HL-60 (cell line): Measurements from ENCODE around the gene ANKZF1.

Experiments used
- DNase-seq, 2 experiments: peaks; one replicate each; pipeline ENCODE4 v3.0.0-alpha.2; 2010 to 2020; ENCODE audit warnings: low read depth in 1 of 2, low spot score in 1 of 2
- H3K27ac ChIP-seq: fragments of 250-450 bp; sonication (Bioruptor Pico); replicated peaks from 2 replicates; pipeline ENCODE4 v1.5.1; 2020; ENCODE audit warnings: mild to moderate bottlenecking, moderate library complexity
- H3K27me3 ChIP-seq: fragments of 250-450 bp; sonication (Bioruptor Pico); 2 replicates; pipeline ENCODE4 v1.5.1; 2021; ENCODE audit warnings: mild to moderate bottlenecking, moderate library complexity; ENCODE audit not compliant: insufficient read depth, poor library complexity, severe bottlenecking
- H3K4me3 ChIP-seq: replicated peaks from 2 replicates; pipeline ENCODE4 v1.5.1; 2011; ENCODE audit warnings: mild to moderate bottlenecking, control low read depth, low read length; ENCODE audit not compliant: insufficient read depth
- CTCF ChIP-seq: IDR thresholded peaks from one replicate; pipeline ENCODE4 v1.5.1; 2011; ENCODE audit warnings: low read length, control low read depth, inconsistent platforms; ENCODE audit not compliant: insufficient read depth
- GABPA ChIP-seq: IDR thresholded peaks from 2 replicates; pipeline ENCODE4 v1.6.1; 2012; ENCODE audit warnings: low read depth
- POLR2AphosphoS5 ChIP-seq: IDR thresholded peaks from 2 replicates; pipeline ENCODE4 v1.6.1; 2012; ENCODE audit warnings: low read depth
- SPI1 ChIP-seq: IDR thresholded peaks from 2 replicates; pipeline ENCODE4 v1.6.1; 2012; ENCODE audit warnings: low read depth, mild to moderate bottlenecking, borderline replicate concordance
- TF ChIP-seq, protein P1 (sequence below): IDR thresholded peaks from 2 replicates; pipeline ENCODE4 v1.6.1; 2012; ENCODE audit warnings: low read depth; ENCODE audit not compliant: insufficient replicate concordance

Gene ANKZF1

GRCh38 chr2:219245899-219246230 is 16.3 kb downstream of the ANKZF1 start:
- no peaks in the 10 kb centered on the region for H3K27me3 ChIP-seq
- peak overlapping the region; percentile 87 for H3K4me3 ChIP-seq
- H3K27ac ChIP-seq, result peak overlapping the region; percentile 85
- no peak for DNase-seq
- TF ChIP-seq CTCF (no peak), POLR2AphosphoS5 (no peak), SPI1 (no peak), GABPA (no peak)
- TF ChIP-seq, protein P1, sequence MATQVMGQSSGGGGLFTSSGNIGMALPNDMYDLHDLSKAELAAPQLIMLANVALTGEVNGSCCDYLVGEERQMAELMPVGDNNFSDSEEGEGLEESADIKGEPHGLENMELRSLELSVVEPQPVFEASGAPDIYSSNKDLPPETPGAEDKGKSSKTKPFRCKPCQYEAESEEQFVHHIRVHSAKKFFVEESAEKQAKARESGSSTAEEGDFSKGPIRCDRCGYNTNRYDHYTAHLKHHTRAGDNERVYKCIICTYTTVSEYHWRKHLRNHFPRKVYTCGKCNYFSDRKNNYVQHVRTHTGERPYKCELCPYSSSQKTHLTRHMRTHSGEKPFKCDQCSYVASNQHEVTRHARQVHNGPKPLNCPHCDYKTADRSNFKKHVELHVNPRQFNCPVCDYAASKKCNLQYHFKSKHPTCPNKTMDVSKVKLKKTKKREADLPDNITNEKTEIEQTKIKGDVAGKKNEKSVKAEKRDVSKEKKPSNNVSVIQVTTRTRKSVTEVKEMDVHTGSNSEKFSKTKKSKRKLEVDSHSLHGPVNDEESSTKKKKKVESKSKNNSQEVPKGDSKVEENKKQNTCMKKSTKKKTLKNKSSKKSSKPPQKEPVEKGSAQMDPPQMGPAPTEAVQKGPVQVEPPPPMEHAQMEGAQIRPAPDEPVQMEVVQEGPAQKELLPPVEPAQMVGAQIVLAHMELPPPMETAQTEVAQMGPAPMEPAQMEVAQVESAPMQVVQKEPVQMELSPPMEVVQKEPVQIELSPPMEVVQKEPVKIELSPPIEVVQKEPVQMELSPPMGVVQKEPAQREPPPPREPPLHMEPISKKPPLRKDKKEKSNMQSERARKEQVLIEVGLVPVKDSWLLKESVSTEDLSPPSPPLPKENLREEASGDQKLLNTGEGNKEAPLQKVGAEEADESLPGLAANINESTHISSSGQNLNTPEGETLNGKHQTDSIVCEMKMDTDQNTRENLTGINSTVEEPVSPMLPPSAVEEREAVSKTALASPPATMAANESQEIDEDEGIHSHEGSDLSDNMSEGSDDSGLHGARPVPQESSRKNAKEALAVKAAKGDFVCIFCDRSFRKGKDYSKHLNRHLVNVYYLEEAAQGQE, result no peak

GRCh38 chr2:219246559-219246958 is 17.0 kb downstream of the ANKZF1 start:
- H3K27ac ChIP-seq, result no peak overlapping the region
- no peak overlapping the region for H3K4me3 ChIP-seq
- TF ChIP-seq CTCF (no peak), SPI1 (no peak), POLR2AphosphoS5 (no peak), GABPA (no peak)
- TF ChIP-seq, protein P1, result no peak
- no peak for DNase-seq
- no peaks in the 10 kb centered on the region for H3K27me3 ChIP-seq

DNA sequence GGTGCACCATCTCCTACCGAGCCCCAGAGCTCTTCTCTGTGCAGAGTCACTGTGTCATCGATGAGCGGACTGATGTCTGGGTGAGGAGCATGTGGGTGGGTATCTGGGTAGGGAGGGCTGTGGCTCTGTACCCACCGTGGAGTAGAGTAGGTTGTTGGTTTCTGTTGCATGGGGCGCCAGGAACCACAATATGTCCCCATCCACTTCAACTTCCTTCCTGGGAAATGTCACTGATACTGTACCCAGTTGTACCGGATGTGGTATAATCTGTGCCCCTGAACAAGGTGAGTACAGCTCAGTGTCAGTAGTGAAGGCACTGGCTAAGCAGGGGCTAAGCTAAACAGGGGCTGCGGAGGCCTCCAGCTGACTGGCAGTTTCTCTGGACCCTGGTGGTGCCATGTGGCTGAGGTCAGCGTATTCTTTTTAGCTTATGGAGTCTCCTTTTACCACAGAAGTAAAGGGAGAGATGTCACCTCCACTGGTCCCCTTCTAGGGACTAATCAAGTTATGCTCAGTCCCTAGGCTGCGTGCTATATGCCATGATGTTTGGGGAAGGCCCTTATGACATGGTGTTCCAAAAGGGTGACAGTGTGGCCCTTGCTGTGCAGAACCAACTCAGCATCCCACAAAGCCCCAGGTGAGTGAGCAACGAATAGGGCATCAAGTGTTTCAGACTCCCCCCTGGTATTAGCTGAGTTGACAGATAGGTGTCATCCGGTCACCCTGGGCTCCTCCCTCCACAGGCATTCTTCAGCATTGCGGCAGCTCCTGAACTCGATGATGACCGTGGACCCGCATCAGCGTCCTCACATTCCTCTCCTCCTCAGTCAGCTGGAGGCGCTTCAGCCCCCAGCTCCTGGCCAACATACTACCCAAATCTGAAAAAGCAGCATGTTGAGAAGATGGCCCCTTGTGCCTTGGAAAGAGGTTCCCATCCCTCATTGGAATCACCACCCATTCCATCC is 18.4 kb downstream of the ANKZF1 start:
- Histone ChIP-seq H3K4me3 (no peak overlapping the region; the same call in 1 of the 2 replicates), H3K27me3 (no peaks in the 10 kb centered on the region), H3K27ac (peak overlapping the region; percentile 84)
- TF ChIP-seq CTCF (no peak), POLR2AphosphoS5 (peak; percentile 88), SPI1 (peak; percentile 74; the same call in 1 of the 2 replicates), GABPA (peak; percentile 66)
- TF ChIP-seq, protein P1, result no peak
- DNase-seq, result peak in 1 of 2 experiments; percentile 86
